OCI-M2 (cell line): ENCODE data around the gene KRTAP10-9.
"Not testable (repeated sequence)": the region's sequence is repeated elsewhere in the genome, so short reads cannot be mapped to it uniquely, and the experiment has no call there.

ENCODE experiments used
- DNase-seq: peaks from one replicate; lab custom pipeline; 2025; ENCODE audit not compliant: unreplicated experiment; lab: John Stamatoyannopoulos, UW

Gene KRTAP10-9

GRCh38 chr21:44614161-44614631 is 12.7 kb upstream of the KRTAP10-9 start:
- DNase-seq: no peak

DNA sequence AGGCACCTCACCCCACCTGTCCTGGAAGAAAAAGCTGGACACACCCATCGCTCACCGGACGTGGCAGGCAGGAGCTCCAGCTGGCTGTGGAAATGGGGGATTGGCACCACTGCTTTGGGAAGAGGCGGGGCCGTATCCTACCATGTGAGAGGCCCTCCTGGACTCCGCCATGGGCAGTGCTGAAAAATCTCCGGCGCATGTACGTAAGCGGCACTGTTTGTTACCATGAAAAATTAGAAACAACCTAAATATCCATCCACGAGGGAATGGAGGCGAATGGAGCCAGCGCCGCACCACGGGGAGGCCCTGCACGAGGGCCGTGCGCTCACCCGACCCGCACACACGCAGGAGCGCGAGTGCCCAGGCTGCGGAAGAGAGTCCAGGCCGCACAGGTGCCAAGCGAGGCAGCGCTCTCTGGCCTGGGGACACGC is 11.9 kb upstream of the KRTAP10-9 start:
- DNase-seq: no peak

DNA sequence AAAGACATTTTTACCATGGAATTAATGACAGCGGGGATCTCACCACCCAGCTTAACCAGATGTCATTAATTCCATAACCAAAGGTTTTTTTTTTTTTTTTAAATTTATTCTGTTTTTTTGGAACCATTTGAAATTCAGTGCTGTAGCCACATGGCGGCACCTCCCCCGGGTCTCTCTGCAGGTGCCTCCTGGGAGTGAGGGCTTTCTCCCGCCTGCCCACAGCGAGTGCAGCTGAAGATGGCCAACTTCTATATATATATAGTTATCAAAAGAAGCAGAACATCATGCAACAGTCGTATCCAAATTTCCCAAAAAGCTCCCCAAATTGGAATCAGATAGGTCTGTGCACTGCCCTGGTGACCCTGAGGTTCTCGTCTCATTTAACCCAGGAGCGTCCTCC is 11.4 kb upstream of the KRTAP10-9 start:
- no peak for DNase-seq

DNA sequence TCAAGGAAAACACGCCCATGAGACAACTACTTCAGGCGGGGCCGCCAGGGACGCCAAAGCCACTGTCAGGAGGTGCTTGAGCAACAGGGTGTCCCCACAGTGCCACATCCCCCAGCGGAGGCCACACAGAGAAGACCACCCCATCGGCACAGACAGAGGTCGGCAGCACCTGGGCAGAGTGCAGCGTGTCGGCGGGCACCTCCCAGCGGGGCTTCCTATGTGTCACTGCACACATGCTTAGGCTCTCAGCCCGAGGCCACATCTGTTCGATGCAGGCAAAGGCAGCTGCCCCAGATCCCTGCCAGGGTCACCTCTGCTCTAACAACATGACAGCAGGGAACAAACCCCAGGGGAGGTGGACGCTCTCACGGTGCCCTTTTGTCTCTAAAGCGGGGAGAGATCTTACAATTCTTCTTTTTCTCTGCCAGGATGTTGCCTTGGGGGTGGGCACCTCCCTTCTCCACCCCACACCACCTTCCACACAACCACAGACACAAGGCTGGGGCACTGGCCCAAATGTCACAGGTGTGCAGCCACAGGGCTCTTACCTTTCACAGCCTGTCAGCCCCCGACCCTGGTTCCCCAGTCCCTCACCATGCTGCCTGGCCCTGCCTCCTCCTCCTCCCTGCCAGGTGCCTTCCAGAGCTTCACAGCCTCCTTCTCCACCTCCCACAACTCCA is 10.8 kb upstream of the KRTAP10-9 start:
- DNase-seq: no peak

- no peak for DNase-seq
These were observed 10.3 kb upstream of the KRTAP10-9 start for GRCh38 chr21:44616591-44616926.

DNA sequence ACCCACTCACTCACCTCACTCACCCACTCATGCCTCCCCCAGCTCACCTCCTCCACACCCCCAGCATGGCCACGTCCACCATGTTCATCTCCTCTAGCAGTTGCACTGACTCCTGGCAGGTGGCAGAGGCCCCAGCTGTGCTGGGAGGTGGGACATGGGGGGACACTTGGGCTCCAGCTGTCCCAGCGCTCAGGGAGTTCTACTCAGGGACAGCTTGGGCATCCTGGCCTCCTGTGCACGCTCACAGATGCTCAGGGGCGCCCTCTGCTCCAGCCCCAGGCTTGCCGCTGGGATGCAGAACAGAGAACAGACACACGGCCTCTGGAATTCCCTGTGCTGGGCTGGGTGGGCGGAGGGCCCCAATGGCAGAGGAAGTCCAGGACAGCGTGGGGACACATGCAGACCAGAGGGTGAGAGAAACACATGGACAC is 9.8 kb upstream of the KRTAP10-9 start:
- DNase-seq: no peak

GRCh38 chr21:44618504-44618903 is 8.4 kb upstream of the KRTAP10-9 start:
- no peak for DNase-seq

- no peak for DNase-seq
These were observed 8.0 kb upstream of the KRTAP10-9 start for GRCh38 chr21:44618909-44619308.

DNA sequence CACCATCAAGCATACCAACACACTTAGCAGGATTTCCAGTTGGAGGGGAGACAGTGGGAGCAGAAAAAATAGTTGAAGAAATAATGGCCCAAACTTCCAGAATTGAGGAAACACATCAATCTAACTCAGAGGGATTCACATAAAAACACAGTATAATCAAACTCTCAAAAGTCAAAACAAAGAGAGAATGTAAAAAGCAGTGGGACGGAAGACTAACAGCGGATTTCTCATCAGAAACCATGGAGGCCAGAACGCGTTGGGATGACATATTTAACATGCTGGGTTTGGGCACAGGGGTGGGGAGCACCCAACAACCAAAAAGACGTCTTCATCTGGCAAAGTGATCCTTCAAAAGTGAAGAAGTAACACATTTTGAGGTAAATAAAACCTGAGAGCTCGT is 7.0 kb upstream of the KRTAP10-9 start:
- no peak for DNase-seq

DNA sequence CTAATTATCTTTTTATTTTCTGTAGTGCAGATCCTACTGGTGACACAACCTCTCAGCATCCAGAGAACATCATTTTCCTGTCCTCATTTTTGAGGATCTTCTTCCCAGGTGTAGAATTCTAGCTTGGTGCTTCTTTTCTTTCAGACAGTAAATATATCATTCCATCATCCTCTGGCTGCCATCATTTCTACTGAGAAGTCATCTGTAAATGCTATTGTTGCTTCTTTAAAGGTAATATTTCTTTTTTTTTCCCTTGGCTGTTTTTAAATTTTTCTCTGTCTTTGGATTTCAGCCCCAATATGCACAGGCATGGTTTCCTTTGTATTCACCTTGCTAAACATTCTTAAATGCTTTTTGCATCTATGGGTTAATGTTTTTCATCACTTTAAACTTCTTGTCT is 3.3 kb upstream of the KRTAP10-9 start:
- no peak for DNase-seq

DNA sequence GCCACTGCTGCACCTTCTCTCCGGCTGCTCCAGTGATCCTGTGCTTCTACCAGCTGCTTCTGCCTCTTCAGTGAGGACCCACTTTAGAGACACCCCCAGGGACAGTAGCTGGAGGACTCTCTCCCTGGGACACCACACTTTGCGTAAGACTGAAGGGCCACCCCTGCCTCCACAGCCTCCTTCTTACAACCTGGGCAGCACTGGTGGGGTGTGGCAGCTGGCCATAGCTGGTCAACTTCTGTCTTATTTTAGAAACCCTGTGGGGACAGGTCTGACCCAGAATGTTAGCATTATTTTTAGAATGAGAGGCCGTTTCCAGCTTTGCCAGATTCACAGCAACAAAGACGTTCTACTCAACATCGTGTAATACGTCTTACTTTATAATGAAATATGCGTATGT is 1.1 kb upstream of the KRTAP10-9 start:
- no peak for DNase-seq

GRCh38 chr21:44626262-44626661 is 631 bp upstream of the KRTAP10-9 start:
- DNase-seq: no peak

DNA sequence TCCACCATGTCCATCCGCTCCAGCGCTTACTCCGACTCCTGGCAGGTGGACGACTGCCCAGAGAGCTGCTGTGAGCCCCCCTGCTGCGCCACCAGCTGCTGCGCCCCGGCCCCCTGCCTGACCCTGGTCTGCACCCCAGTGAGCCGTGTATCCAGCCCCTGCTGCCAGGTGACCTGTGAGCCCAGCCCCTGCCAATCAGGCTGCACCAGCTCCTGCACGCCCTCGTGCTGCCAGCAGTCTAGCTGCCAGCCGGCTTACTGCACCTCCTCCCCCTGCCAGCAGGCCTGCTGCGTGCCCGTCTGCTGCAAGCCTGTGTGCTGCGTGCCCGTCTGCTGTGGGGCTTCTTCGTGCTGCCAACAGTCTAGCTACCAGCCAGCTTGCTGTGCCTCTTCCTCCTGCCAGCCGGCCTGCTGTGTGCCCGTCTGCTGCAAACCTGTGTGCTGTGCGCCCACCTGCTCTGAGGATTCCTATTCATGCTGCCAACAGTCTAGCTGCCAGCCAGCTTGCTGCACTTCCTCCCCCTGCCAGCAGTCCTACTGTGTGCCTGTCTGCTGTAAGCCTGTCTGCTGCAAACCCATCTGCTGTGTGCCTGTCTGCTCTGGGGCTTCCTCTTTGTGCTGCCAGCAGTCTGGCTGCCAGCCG is 409 bp downstream of the KRTAP10-9 start:
- not testable (repeated sequence) for DNase-seq

DNA sequence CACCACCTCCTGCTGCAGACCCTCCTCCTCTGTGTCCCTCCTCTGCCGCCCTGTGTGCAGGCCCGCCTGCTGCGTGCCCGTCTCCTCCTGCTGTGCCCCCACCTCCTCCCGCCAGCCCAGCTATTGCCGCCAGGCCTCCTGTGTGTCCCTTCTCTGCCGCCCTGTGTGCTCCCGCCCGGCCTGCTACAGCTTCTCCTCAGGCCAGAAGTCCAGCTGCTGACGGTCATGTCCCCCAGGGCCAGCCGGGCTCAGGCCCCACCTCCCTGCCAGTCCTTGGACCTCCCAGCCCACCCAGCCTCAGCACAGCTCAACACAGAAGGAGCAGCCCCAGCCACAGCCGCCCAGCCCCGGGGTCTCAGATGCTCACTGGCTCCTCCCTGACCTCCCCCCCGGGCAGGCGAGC is 939 bp downstream of the KRTAP10-9 start:
- DNase-seq: not testable (repeated sequence)

DNA sequence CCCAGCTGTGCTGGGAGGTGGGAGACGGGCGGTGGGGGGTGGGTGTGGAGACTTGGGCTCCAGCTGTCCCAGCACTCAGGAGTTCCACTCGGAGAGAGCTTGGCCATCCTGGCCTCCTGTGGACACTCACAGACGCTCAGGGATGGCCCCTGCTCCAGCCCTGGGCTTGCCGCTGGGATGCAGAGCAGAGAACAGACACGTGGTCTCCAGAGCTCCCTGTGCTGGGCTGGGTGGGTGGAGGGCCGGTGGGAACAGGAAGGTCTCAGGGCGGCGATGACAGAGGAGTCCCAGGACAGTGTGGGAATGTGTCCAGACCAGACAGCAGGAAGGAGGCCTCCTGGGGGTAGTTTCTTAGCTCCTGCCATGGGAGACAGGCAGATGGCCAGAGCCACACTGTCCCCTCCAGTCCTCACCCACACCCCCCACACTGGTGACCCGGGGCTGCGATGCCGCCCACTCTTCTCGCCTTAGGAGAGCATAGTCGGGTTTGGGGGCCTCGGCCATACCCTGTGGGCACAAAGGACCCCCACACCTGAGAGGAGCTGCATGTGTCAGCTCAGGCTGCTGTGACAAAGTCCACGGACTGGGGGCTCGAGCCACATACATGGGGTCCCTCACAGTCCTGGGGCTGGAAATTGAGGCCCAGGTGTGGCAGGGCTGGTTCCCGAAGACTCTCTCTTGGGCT is 2.0 kb downstream of the KRTAP10-9 start:
- DNase-seq: no peak

DNA sequence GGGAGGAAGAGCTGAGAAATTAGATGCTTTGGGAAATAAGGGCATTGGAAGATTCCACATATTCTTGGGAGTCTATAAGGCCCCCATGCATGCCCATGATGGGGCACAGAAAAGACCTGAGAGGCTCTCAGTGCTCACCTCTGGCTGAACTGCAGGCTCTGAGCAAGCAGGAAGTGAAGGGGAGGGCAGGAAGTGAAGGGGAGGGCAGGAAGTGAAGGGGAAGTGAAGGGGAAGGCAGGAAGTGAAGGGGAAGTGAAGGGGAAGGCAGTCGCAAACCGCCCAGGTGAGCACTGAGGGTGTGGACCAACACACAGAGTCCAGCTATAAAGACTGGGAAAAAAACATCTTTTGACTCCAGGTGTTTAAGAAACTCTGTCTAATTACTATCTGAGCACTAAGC is 3.5 kb downstream of the KRTAP10-9 start:
- DNase-seq: no peak

DNA sequence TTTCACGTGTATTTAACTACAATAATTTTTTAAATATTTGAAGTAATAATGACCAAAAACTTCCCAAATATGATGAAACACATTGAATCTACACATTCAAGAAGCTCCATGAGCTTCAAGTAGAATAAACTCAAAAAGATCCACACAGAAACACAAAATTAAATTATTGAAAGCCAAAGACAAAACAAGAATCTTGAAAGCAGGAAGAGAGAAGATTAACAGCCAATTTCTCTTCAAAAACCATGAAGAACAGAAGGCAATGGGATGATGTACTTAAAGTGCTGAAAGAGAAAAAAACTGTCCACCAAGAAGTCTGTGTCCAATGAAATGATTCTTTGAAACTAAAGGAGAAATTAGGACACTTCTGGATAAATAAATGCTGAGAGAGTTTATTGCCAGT is 5.2 kb downstream of the KRTAP10-9 start:
- no peak for DNase-seq

DNA sequence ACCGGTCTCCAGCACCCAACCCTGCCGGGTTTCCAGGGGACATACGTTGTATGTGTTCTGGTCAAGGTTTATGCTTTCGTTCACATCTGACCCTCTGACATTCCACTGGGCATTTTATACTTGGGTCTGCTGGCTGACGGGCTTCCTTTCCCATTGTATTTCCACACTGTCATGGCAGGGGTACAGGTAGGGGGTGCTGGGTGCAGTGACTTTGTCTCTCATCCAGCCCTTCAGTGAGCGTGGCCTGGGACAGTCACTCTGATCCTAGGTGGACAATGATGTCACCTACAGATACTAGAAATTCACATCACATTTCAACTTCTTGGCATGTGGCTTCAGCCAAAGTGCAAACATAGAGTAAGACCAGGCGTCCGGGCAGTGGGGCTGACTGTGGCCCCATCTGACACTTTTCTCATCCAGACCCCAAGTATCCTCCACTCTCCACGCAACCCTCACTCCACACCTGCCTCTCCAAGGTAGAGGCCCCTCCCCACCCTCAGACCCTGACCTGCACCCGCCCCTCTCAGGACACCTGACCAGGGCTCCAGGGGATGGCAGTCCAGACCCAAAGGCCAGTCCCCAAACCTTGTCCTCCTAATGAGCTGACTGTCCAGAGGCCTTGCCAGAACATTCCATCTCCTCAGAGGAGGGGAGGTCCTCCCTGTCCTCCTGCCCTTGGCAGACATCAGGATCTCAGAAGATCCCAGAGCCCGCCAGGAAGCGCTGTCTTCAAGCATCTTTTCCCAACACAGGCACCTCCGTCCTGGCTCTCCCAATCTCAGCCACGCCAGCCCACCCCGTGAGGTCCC is 9.5 kb downstream of the KRTAP10-9 start:
- DNase-seq: no peak

- DNase-seq: no peak
These were observed 10.3 kb downstream of the KRTAP10-9 start, which contains the start of gene KRTAP10-10 for GRCh38 chr21:44637018-44637850. TSS of gene KRTAP10-10 (plus strand) at chr21:44637356. CDS start at chr21:44637418, 62 bp downstream.

GRCh38 chr21:44637851-44638348 is 11.0 kb downstream of the KRTAP10-9 start:
- not testable (repeated sequence) for DNase-seq
